HCT116 (cell line): ENCODE data around the gene SNRNP70. TPM values are rescaled to one million over a fixed set of nuclear protein-coding genes. Genes with fewer than 3 reads are reported as not detected.
"Not testable (repeated sequence)": the region's sequence is repeated elsewhere in the genome, so short reads cannot be mapped to it uniquely, and the experiment has no call there.

Experiments
- ATAC-seq: fragments of 200-7000 bp; cut with Tn5 transposase; 2 replicates; pipeline ENCODE4 v1.9.1; 2020; ENCODE audit warnings: mild to moderate bottlenecking, moderate library complexity
- BruUV-seq: library from RNA; stranded (reverse); fragments of 400-500 nt; replicated peaks from 2 replicates; lab custom pipeline; 2021; lab: Mats Ljungman, UMichigan
- CTCF ChIA-PET: fragments of 300-600 bp; sonication (Branson Sonifier 250); formaldehyde crosslinking; loops from one replicate; lab custom pipeline; 2021; ENCODE audit warnings: antibody characterized with exemption; lab: Charles Lee
- POLR2A ChIA-PET: fragments of 300-600, 350-600 bp; sonication (Branson Sonifier 250); formaldehyde crosslinking; loops from one replicate; lab custom pipeline; 2021; ENCODE audit warnings: antibody characterized with exemption; lab: Charles Lee
- RAD21 ChIA-PET, 2 experiments: fragments of 300-600 bp; sonication (Branson Sonifier 250); formaldehyde crosslinking; loops; one replicate each; lab custom pipeline; 2023; ENCODE audit warnings: low total read pairs in 2 of 2; ENCODE audit not compliant: uncharacterized antibody in 2 of 2, unreplicated experiment in 2 of 2, low non-redundant PET in 1 of 2; lab: Charles Lee
- DNase-seq: peaks from one replicate; pipeline ENCODE4 v3.0.0-alpha.2; 2010; ENCODE audit warnings: low read depth, low spot score
- H2AFZ ChIP-seq: fragments of 200-600 bp; shearing (Covaris generic), sonication (generic); 2 replicates; pipeline ENCODE4 v1.6.1; 2017; ENCODE audit warnings: low read depth, mixed run types, mixed read lengths, antibody characterized with exemption, low read length; ENCODE audit not compliant: poor library complexity, severe bottlenecking
- H3K27ac ChIP-seq: 2 replicates; pipeline ENCODE4 v1.5.1; 2012; ENCODE audit warnings: low read depth, low read length
- H3K27me3 ChIP-seq: fragments of 200-600 bp; sonication (generic); 2 replicates; pipeline ENCODE4 v1.6.1; 2016; ENCODE audit warnings: mixed run types, low read length, mixed read lengths; ENCODE audit not compliant: insufficient read depth
- H3K36me3 ChIP-seq, 2 experiments: fragments of 200-500 bp in 1 of 2; fragments of 200-600 bp in 1 of 2; sonication (Bioruptor generic) in 1 of 2; sonication (generic) in 1 of 2; 2 replicates each; pipeline versions ENCODE4 v1.5.1 to v1.6.1; 2014 to 2016; ENCODE audit warnings: low read length in 2 of 2, inconsistent platforms in 1 of 2, mixed read lengths in 1 of 2, mixed run types in 1 of 2; ENCODE audit not compliant: insufficient read depth in 2 of 2, control insufficient read depth in 1 of 2
- H3K4me1 ChIP-seq, 2 experiments: fragments of 200-600 bp in 1 of 2; sonication (generic) in 1 of 2; 2 replicates each; pipeline versions ENCODE4 v1.5.1 to v1.6.1; 2012 to 2017; ENCODE audit warnings: low read length in 2 of 2, inconsistent platforms in 1 of 2, mild to moderate bottlenecking in 1 of 2, mixed read lengths in 1 of 2, mixed run types in 1 of 2, moderate library complexity in 1 of 2; ENCODE audit not compliant: insufficient read depth in 2 of 2, control insufficient read depth in 1 of 2
- H3K4me2 ChIP-seq: fragments of 200-600 bp; sonication (generic); 2 replicates; pipeline ENCODE4 v1.6.1; 2017; ENCODE audit warnings: mixed run types, low read length, mixed read lengths
- H3K4me3 ChIP-seq, 2 experiments: fragments of 200-600 bp in 1 of 2; sonication (generic) in 1 of 2; replicated peaks in 1 of 2; 2 replicates each; pipeline ENCODE4 v1.5.1; 2011 to 2016; ENCODE audit warnings: low read length in 2 of 2, control low read depth in 1 of 2, low read depth in 1 of 2, mild to moderate bottlenecking in 1 of 2, mixed read lengths in 1 of 2, mixed run types in 1 of 2
- H3K79me2 ChIP-seq: fragments of 200-600 bp; sonication (generic); 2 replicates; pipeline ENCODE4 v1.6.1; 2017; ENCODE audit warnings: mild to moderate bottlenecking, mixed run types, low read length, moderate library complexity, mixed read lengths; ENCODE audit not compliant: insufficient read depth
- H3K9ac ChIP-seq: fragments of 200-600 bp; sonication (generic); 2 replicates; pipeline ENCODE4 v1.6.1; 2016; ENCODE audit warnings: low read length, mixed read lengths
- H3K9me2 ChIP-seq: fragments of 200-600 bp; sonication (generic), shearing (Covaris generic); 2 replicates; pipeline ENCODE4 v1.6.1; 2017; ENCODE audit warnings: mixed run types, mild to moderate bottlenecking, moderate library complexity; ENCODE audit not compliant: insufficient read depth
- H3K9me3 ChIP-seq, 2 experiments: fragments of 200-500 bp in 1 of 2; fragments of 200-600 bp in 1 of 2; sonication (Bioruptor generic) in 1 of 2; sonication (generic) in 1 of 2; 2 replicates each; pipeline ENCODE4 v1.6.1; 2014 to 2017; ENCODE audit warnings: low read length in 2 of 2, mixed read lengths in 2 of 2, inconsistent platforms in 1 of 2, low read depth in 1 of 2, mild to moderate bottlenecking in 1 of 2, mixed run types in 1 of 2, moderate library complexity in 1 of 2; ENCODE audit not compliant: control insufficient read depth in 1 of 2, insufficient read depth in 1 of 2
- H4K20me1 ChIP-seq: fragments of 200-600 bp; sonication (generic), shearing (Covaris generic); 2 replicates; pipeline ENCODE4 v1.6.1; 2017; ENCODE audit warnings: mixed run types, mild to moderate bottlenecking, moderate library complexity; ENCODE audit not compliant: insufficient read depth
- ATF3 ChIP-seq: IDR thresholded peaks from 2 replicates; pipeline ENCODE4 v1.6.1; 2012
- CBX3 ChIP-seq: IDR thresholded peaks from 2 replicates; pipeline ENCODE4 v1.6.1; 2012; ENCODE audit warnings: low read depth
- ELF1 ChIP-seq: IDR thresholded peaks from 2 replicates; pipeline ENCODE4 v1.6.1; 2012; ENCODE audit warnings: low read depth, borderline replicate concordance
- FOSL1 ChIP-seq: IDR thresholded peaks from 2 replicates; pipeline ENCODE4 v1.6.1; 2012; ENCODE audit warnings: low read depth
- POLR2AphosphoS5 ChIP-seq: IDR thresholded peaks from 2 replicates; pipeline ENCODE4 v1.6.1; 2011; ENCODE audit warnings: mild to moderate bottlenecking, low read depth, low read length, moderate library complexity
- SP1 ChIP-seq: IDR thresholded peaks from 2 replicates; pipeline ENCODE4 v1.6.1; 2012; ENCODE audit warnings: low read depth
- ZBTB33 ChIP-seq: IDR thresholded peaks from 2 replicates; pipeline ENCODE4 v1.6.1; 2011; ENCODE audit warnings: mild to moderate bottlenecking, low read length, moderate library complexity; ENCODE audit not compliant: insufficient replicate concordance; ENCODE audit errors: extremely low read depth
- intact Hi-C: fragments of 100-400 bp; cut with micrococcal nuclease; formaldehyde crosslinking; loops from 2 replicates; pipeline ENCODE4 v1.10.0; 2022
- total RNA-seq: library from RNA; stranded (reverse); gene quantifications from one replicate; pipeline ENCODE4 v1.2.1, GENCODE V29; 2021; ENCODE audit not compliant: unreplicated experiment

SNRNP70 gene
- total RNA-seq, 1 experiment from 2014 or later: 236 TPM

GRCh38 chr19:49120325-49120683, 35.1 kb downstream of the SNRNP70 start:
- no peak for TF ChIP-seq CBX3
- H3K9me3 ChIP-seq: no peaks in the 10 kb centered on the region
- intact Hi-C loops: no loop called here
- H3K36me3 ChIP-seq: no peaks in the 10 kb centered on the region
- ChIA-PET POLR2A (interaction anchor here (0.6 to 1.5 kb wide), 2 partner anchors 7 to 30 kb away, joined by 3 read pairs; no protein-coding TSS in a partner anchor), RAD21 (no interaction called here), CTCF (interaction anchor here (0.8 kb wide), 1 partner anchor 14 kb away, joined by 3 read pairs; no protein-coding TSS in a partner anchor)
- DNase-seq: no peak
- no peaks in the 10 kb centered on the region for H3K27me3 ChIP-seq
- H3K4me2 ChIP-seq: peak overlapping the region; percentile 99
- H3K9me2 ChIP-seq: no peaks in the 10 kb centered on the region
- H4K20me1 ChIP-seq: no peaks in the 10 kb centered on the region
- no peaks in the 10 kb centered on the region for H3K79me2 ChIP-seq
- no peak for ATAC-seq
- peaks cover 13 to 27% of the 10 kb centered on the region in 2 experiments for H3K4me1 ChIP-seq
- H3K27ac ChIP-seq: no peak overlapping the region
- H3K9ac ChIP-seq: peak overlapping the region; percentile 63; the same call in 1 of the 2 replicates
- peak overlapping the region; percentile 59 to 66; a peak in 3 of 4 replicates for H3K4me3 ChIP-seq
- BruUV-seq: no TSS peak
- H2AFZ ChIP-seq: no peak overlapping the region

GRCh38 chr19:49120868-49121267, 35.6 kb downstream of the SNRNP70 start:
- Histone ChIP-seq H3K4me2 (peak overlapping the region; percentile 99; the same call in 1 of the 2 replicates), H3K9me3 (no peaks in the 10 kb centered on the region), H3K36me3 (no peaks in the 10 kb centered on the region), H4K20me1 (no peaks in the 10 kb centered on the region), H3K9me2 (no peaks in the 10 kb centered on the region), H3K4me1 (peaks cover 13 to 25% of the 10 kb centered on the region in 2 experiments), H3K79me2 (no peaks in the 10 kb centered on the region), H3K27ac (no peak overlapping the region), H3K27me3 (no peaks in the 10 kb centered on the region), H3K4me3 (no peak overlapping the region), H2AFZ (no peak overlapping the region), H3K9ac (no peak overlapping the region)
- ChIA-PET POLR2A (no interaction called here), CTCF (no interaction called here), RAD21 (no interaction called here)
- DNase-seq (no peak), ATAC-seq (no peak)
- intact Hi-C loops: no loop called here
- BruUV-seq: no TSS peak
- TF ChIP-seq SP1 (no peak), FOSL1 (no peak), POLR2AphosphoS5 (no peak), ELF1 (no peak), ATF3 (no peak), ZBTB33 (no peak)

- H3K9ac ChIP-seq, H3K4me2 ChIP-seq, H3K9me3 ChIP-seq, H3K79me2 ChIP-seq, ATAC-seq, H2AFZ ChIP-seq, POLR2A ChIA-PET, H3K27ac ChIP-seq, H4K20me1 ChIP-seq, RAD21 ChIA-PET, BruUV-seq, H3K27me3 ChIP-seq, DNase-seq, H3K9me2 ChIP-seq, H3K4me3 ChIP-seq, H3K36me3 ChIP-seq, intact Hi-C loops: not testable (repeated sequence)
- CTCF ChIA-PET: interaction anchor here (0.6 kb wide), 1 partner anchor 57 kb away, joined by 4 read pairs; the partner anchor contains the start of gene NTF4
- H3K4me1 ChIP-seq: peaks cover 13 to 25% of the 10 kb centered on the region in 2 experiments
Measured at GRCh38 chr19:49121841-49122240, 36.6 kb downstream of the SNRNP70 start.
